Mucosa of descending colon (tissue), 3 donors: Measurements from ENCODE around the gene EPHA2. TPM values are rescaled to one million over a fixed set of nuclear protein-coding genes. Genes with fewer than 3 reads are reported as not detected.

Experiments
- ATAC-seq: fragments of 200-7000 bp; cut with Tn5 transposase; one replicate; pipeline ENCODE4 v1.9.1; 2020; ENCODE audit warnings: mild to moderate bottlenecking, moderate library complexity
- DNase-seq, 3 donors: peaks; one replicate each; pipeline ENCODE4 v3.0.0-alpha.2; 2020
- H3K36me3 ChIP-seq: fragments of 200-600 bp; one replicate; pipeline ENCODE4 v1.8.0; 2021; ENCODE audit warnings: low read depth, mild to moderate bottlenecking
- H3K4me1 ChIP-seq: fragments of 200-600 bp; one replicate; pipeline ENCODE4 v1.8.0; 2021; ENCODE audit warnings: low read depth, mild to moderate bottlenecking
- H3K4me3 ChIP-seq: fragments of 200-600 bp; one replicate; pipeline ENCODE4 v1.8.0; 2021; ENCODE audit warnings: mild to moderate bottlenecking
- H3K9me3 ChIP-seq: fragments of 200-600 bp; one replicate; pipeline ENCODE4 v1.8.0; 2021; ENCODE audit warnings: mild to moderate bottlenecking
- intact Hi-C, 2 donors: fragments of 100-400 bp; cut with DNase I in 1 of 2; cut with micrococcal nuclease in 1 of 2; formaldehyde crosslinking; loops; one replicate each; pipeline versions ENCODE4 v1.11.0 to v1.11.1; 2022; cut with DNase I, micrococcal nuclease
- total RNA-seq, 3 donors: library from RNA; stranded (reverse); fragmentation: NEBNext Ultra II Directional in 2 of 3; extraction: Animal tissue kit (Norgen Biotek cat#: 25700) in 2 of 3; gene quantifications; one replicate each; pipeline versions ENCODE4 v1.2.1 to v1.2.4, GENCODE V29; 2021 to 2023
- TF ChIP-seq, protein P1 (sequence below): fragments of 200-600 bp; IDR thresholded peaks from one replicate; pipeline ENCODE4 v1.8.0; 2022; ENCODE audit warnings: antibody characterized with exemption, mild to moderate bottlenecking
- donor health status: DM: no; HTN: no; CAD: no; lungs with moderate emphysema.
- donor health status: DM: no; HTN: no; CAD: no.
- donor health status: DM: no; HTN: yes; CAD: no.

The EPHA2 gene
- total RNA-seq, 3 donors from 2014 or later = 36.8 to 43.5 (median 43.5) TPM

DNA sequence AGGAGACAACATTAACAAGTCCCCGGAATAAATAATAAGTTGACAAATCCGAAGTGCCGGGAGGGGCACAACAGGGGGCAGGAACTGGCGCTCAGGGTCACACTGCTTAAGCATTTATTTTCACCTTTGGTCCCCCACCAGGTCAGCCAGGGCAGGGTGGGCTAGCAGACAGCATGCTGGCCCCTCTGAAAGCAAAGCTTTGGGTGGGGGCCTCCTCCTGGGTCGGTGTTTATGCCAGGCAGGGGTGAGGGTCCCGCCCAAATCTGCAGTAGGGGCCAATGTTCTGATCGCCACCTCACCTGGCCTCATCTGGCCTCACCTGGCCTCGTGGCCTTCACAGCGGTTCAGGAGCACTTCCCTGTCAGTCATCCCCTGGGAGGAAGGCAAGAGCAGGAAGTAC lies 74.2 kb downstream of the EPHA2 start:
- TF ChIP-seq, protein P1, sequence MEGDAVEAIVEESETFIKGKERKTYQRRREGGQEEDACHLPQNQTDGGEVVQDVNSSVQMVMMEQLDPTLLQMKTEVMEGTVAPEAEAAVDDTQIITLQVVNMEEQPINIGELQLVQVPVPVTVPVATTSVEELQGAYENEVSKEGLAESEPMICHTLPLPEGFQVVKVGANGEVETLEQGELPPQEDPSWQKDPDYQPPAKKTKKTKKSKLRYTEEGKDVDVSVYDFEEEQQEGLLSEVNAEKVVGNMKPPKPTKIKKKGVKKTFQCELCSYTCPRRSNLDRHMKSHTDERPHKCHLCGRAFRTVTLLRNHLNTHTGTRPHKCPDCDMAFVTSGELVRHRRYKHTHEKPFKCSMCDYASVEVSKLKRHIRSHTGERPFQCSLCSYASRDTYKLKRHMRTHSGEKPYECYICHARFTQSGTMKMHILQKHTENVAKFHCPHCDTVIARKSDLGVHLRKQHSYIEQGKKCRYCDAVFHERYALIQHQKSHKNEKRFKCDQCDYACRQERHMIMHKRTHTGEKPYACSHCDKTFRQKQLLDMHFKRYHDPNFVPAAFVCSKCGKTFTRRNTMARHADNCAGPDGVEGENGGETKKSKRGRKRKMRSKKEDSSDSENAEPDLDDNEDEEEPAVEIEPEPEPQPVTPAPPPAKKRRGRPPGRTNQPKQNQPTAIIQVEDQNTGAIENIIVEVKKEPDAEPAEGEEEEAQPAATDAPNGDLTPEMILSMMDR = no peak
- no peak overlapping the region for H3K4me3 ChIP-seq
- H3K4me1 ChIP-seq = peaks cover 14% of the 10 kb centered on the region
- DNase-seq (no peak), ATAC-seq (no peak)
- intact Hi-C loops = loop anchor here in 1 of 2 donors (2.0 kb wide), 1 partner anchor 105 kb away; no protein-coding TSS in a partner anchor
- H3K9me3 ChIP-seq = no peaks in the 10 kb centered on the region
- H3K36me3 ChIP-seq = no peaks in the 10 kb centered on the region

DNA sequence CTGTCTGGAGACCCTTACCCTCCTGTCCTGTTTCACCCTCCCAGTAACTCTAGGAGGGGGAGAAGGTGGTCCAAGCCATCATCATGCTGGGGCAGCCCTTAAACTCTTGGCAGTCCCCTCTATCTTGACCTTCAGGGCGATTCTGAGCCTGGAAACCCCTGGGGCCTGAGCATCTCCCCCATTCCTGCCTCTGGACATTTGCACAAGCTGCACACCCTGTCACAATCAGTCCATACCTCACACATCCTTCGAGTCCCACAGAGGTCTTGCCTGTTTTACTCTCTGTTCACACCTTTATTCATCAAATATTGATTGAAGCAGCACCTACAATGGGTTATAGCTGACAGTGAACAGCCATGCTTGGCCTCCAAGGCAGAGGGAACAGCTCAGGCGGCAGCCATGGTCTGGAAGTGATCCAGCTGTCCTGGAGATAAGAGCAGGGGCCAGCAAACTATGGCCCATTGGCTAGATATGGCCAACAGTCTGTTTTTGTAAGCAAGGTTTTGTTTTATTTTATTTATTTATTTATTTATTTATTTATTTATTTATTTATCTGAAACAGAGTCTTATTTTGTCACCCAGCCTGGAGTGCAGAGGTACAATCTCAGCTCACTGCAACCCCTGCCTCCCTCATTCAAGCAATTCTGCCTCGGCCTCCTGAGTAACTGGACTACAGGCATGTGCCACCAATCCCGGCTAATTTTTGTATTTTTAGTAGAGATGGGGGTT lies 75.3 kb downstream of the EPHA2 start:
- TF ChIP-seq, protein P1 = no peak
- H3K9me3 ChIP-seq = no peaks in the 10 kb centered on the region
- DNase-seq (no peak), ATAC-seq (no peak)
- intact Hi-C loops = no loop called here
- H3K4me1 ChIP-seq = peaks cover 14% of the 10 kb centered on the region
- H3K4me3 ChIP-seq = no peak overlapping the region
- H3K36me3 ChIP-seq = no peaks in the 10 kb centered on the region

DNA sequence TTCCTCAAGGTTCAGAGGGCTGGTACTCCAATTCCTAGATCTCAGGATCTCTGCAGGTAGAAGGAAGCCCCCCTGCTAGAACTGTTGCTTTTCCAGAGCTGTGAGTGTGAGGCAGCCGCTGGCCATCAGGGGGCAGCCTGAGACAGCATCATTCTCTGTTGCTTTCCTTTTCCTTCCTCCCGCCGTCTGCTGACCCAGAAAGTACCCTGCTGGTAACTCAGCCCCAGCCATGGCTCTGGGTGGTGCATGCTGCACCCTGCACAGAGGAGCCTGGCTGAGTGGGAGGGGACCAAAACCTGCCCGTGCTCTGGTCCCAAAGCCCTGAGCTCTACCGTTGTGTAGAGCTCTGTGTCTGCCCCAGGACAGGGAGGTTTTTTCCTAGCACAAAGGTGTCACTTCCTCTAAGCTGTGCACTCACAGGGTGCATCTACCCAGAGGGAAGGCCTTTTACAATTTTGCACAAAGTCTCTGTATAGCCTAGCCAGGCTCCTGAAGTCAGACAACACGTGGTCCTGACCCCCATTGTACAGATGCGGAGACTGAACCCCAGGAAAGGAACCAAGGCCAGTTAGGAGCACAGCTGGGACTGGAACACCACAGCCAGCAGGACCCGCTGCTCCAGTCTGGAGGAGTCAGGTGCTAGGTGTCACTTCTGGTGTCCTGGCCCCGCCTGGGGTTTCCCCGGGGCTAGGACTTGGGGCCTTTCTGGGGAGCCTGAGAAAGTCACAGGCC lies 76.8 kb downstream of the EPHA2 start:
- TF ChIP-seq, protein P1 = peak; percentile 69
- H3K4me3 ChIP-seq = no peak overlapping the region
- intact Hi-C loops = loop anchor here (2.0 to 10.0 kb wide), 3 partner anchors 108 to 278 kb away; no protein-coding TSS in a partner anchor
- peak; percentile 76 to 91 (median 86) for DNase-seq
- ATAC-seq = peak; percentile 74
- H3K36me3 ChIP-seq = no peaks in the 10 kb centered on the region
- H3K4me1 ChIP-seq = peaks cover 14% of the 10 kb centered on the region
- no peaks in the 10 kb centered on the region for H3K9me3 ChIP-seq

DNA sequence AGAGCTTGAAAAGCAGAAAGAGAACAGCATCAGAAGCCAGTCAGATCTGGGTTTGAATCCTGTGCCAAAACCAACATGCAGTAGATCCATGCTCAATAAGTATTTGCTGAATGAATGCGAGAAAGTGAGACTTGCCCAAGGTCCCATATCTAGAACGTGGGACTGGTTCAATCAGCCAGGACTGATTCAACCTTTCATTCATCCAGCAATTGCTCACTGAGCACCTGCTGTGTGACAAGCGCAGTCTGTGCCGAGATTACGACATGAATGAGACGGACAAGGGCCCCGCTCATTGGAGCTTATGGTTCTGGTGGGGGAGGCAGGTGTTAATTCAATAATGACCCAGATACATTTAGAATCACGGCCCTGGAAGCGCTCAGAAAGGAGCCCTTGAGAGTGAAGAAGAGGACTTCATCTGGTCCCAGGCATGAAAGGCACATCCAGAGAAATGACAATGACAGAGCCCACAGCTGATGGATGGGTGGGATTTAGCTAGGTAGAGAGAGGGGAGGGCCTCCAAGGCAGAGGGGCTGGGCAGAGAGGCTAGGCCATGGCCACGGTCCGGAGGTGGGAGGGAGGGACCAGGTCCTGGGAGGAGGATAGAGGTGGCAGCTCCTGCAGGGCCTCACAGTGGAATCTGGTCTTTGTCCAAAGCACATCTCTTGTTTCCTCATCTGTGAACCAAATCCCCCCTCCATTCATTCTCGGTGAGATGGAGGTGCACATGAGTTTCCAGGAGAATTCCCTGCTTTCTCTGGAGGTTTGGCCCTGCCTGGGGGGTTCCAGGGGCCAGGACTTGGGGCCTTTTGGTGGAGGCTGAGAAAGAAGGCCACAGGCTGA lies 78.2 kb downstream of the EPHA2 start:
- TF ChIP-seq, protein P1 = no peak
- peak in 1 of 3 donors; percentile 3 for DNase-seq
- Histone ChIP-seq H3K4me3 (no peak overlapping the region), H3K36me3 (no peaks in the 10 kb centered on the region), H3K9me3 (no peaks in the 10 kb centered on the region), H3K4me1 (peaks cover 6% of the 10 kb centered on the region)
- ATAC-seq = no peak
- intact Hi-C loops = loop anchor here (2.0 to 10.0 kb wide), 3 partner anchors 109 to 280 kb away; no protein-coding TSS in a partner anchor

DNA sequence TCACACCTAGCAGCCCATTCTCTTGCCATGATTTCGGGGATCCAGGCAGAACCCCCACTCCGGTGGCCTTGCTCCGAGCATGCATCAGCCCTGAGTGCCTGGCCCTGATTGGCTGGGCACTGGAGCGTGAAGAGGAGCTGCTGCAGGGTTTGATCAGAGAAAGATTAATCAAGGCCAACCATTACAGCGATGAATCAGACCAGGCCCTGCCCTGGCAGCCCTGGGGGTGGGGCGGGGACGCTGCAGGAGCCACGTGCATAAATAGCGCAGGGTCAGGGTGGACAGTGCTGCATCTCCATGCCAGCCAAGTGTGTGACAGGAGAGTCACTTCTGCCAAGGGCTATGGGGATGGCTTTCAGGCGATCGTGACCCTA lies 79.0 kb downstream of the EPHA2 start:
- intact Hi-C loops = loop anchor here (5.0 to 10.0 kb wide), 2 partner anchors 168 to 280 kb away; no protein-coding TSS in a partner anchor
- peak; percentile 6 for ATAC-seq

More for the DNA sequence above, 79.0 kb downstream of the EPHA2 start:
- Histone ChIP-seq H3K4me3 (no peak overlapping the region), H3K9me3 (no peaks in the 10 kb centered on the region), H3K4me1 (peaks cover 4% of the 10 kb centered on the region), H3K36me3 (no peaks in the 10 kb centered on the region)
- no peak for DNase-seq
- TF ChIP-seq, protein P1 = no peak
